Prostate gland (tissue), 2 donors: ENCODE measurements around the gene AAR2. TPM values are rescaled to one million over a fixed set of nuclear protein-coding genes. Genes with fewer than 3 reads are reported as not detected.

Source experiments
- DNase-seq: peaks from one replicate; pipeline ENCODE4 v3.0.0-alpha.2; 2019; ENCODE audit warnings: low spot score
- H3K27ac ChIP-seq, 2 donors: fragments of 200-600 bp; sonication (generic); 2 replicates each; pipeline ENCODE4 v1.5.1; 2017 to 2019
- H3K27me3 ChIP-seq: fragments of 200-600 bp; sonication (generic); replicated peaks from 2 replicates; pipeline ENCODE4 v1.5.1; 2019; ENCODE audit not compliant: insufficient read depth
- H3K36me3 ChIP-seq, 2 donors: fragments of 200-600 bp; sonication (generic); 1 replicate in 1 of 2; 2 replicates in 1 of 2; pipeline versions ENCODE4 v1.5.1 to v1.8.1; 2017 to 2019
- H3K4me1 ChIP-seq: fragments of 200-600 bp; sonication (generic); replicated peaks from 2 replicates; pipeline ENCODE4 v1.5.1; 2019
- H3K4me3 ChIP-seq, 2 donors: fragments of 200-600 bp; sonication (generic); 2 replicates each; pipeline ENCODE4 v1.5.1; 2017 to 2019
- H3K9me3 ChIP-seq: fragments of 200-600 bp; sonication (generic); 2 replicates; pipeline ENCODE4 v1.5.1; 2017
- POLR2A ChIP-seq: fragments of 450-650 bp; IDR thresholded peaks from one replicate; pipeline ENCODE4 v1.6.1; 2016; ENCODE audit warnings: antibody characterized with exemption, mild to moderate bottlenecking
- POLR2AphosphoS5 ChIP-seq: sonication (generic); formaldehyde crosslinking; IDR thresholded peaks from one replicate; pipeline ENCODE4 v1.6.1; 2017; ENCODE audit warnings: antibody characterized with exemption
- WGBS: methylation state at CpG from one replicate; pipeline ENCODE4 v1.1.5; 2018; 5-methylcytosine and 5-hydroxymethylcytosine counted together
- intact Hi-C: fragments of 100-400 bp; cut with DNase I; formaldehyde crosslinking; loops from one replicate; pipeline ENCODE4 v1.14.2; 2022
- total RNA-seq, 2 donors: library from RNA; depleted of rRNA; stranded (reverse); fragments of >200 nt; gene quantifications; one replicate each; pipeline ENCODE4 v1.1.0, GENCODE V29; 2016
- TF ChIP-seq, protein P1 (sequence below), 4 experiments: fragments of 200-600 bp in 2 of 4; fragments of 450-650 bp in 2 of 4; sonication (generic) in 2 of 4; IDR thresholded peaks; 1 replicate in 3 of 4; 2 replicates in 1 of 4; pipeline ENCODE4 v1.5.1; 2016 to 2019; ENCODE audit warnings: antibody characterized with exemption in 4 of 4, mild to moderate bottlenecking in 2 of 4, moderate library complexity in 2 of 4

AAR2 gene
- total RNA-seq, 2 donors from 2014 or later, result 34.7 to 44.6 TPM

DNA sequence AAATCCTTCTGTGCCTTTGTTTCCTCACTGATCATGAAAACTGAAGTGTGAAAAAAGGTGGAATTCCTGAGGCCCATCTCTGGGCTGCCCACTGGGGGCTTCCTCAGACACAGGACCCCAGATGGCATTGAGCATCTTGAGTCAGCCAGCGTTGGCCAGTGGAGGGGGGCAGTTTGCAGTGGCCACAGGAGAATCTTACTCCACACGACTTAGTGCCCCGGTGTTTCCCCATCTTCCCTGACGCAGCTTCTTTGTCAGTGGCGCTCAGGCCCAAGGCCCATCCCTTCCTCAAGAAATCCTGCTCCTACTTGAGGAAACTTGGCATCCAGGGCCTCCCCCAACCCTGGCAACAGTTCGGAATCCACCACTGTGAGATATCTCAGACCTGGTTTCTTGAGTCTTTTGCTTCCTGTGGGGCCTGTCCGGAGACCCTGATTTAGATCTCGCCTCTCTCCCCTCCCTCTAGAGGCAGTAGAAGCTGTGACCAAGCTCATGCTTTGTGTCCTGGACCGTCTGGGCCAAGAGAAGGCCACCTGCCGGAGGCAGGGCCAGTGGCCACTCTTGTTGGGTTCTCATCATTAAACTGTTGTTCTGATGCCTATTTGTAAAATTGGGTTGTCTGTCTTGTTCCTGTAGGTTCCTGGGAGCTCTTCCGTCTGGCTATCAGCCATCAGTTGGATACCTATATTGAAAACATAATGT, 49.6 kb downstream of the AAR2 start:
- H3K9me3 ChIP-seq, result no peaks in the 10 kb centered on the region
- no peak overlapping the region for H3K27ac ChIP-seq
- no peaks in the 10 kb centered on the region for H3K27me3 ChIP-seq
- H3K36me3 ChIP-seq, result no peaks in the 10 kb centered on the region
- H3K4me1 ChIP-seq, result no peaks in the 10 kb centered on the region
- TF ChIP-seq, protein P1, sequence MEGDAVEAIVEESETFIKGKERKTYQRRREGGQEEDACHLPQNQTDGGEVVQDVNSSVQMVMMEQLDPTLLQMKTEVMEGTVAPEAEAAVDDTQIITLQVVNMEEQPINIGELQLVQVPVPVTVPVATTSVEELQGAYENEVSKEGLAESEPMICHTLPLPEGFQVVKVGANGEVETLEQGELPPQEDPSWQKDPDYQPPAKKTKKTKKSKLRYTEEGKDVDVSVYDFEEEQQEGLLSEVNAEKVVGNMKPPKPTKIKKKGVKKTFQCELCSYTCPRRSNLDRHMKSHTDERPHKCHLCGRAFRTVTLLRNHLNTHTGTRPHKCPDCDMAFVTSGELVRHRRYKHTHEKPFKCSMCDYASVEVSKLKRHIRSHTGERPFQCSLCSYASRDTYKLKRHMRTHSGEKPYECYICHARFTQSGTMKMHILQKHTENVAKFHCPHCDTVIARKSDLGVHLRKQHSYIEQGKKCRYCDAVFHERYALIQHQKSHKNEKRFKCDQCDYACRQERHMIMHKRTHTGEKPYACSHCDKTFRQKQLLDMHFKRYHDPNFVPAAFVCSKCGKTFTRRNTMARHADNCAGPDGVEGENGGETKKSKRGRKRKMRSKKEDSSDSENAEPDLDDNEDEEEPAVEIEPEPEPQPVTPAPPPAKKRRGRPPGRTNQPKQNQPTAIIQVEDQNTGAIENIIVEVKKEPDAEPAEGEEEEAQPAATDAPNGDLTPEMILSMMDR (IDR thresholded peaks at IDR 0.05), result no peak
- TF ChIP-seq POLR2AphosphoS5 (no peak), POLR2A (no peak)
- no peak for DNase-seq
- intact Hi-C loops, result no loop called here
- WGBS, result 79% methylated on average over 11 of the region's 11 CpGs
- no peak overlapping the region for H3K4me3 ChIP-seq

DNA sequence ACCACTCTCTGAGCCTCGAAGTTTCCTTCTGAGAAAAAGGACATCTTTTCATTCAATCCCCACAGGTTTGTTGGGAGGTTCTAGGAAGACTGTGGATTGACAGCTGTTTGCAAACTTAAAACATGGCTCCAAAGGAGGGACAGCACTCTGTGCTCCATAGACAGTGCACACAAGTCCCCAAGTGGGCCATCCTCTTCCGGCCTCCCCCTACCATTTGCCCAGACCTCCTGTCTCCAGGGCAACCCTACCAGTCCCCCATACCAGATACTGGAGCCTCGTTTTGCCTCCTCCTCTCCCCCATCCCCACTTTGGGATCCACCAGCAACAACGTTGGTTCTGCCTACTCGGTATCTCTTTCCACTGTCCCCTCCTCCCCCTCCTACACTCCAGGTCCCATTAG, 61.4 kb downstream of the AAR2 start:
- no peaks in the 10 kb centered on the region for H3K36me3 ChIP-seq
- H3K4me1 ChIP-seq, result no peaks in the 10 kb centered on the region
- intact Hi-C loops, result no loop called here
- no peak for DNase-seq
- no peaks in the 10 kb centered on the region for H3K9me3 ChIP-seq
- H3K27ac ChIP-seq, result no peak overlapping the region
- 61% methylated on average over 5 of the region's 5 CpGs for WGBS
- TF ChIP-seq, protein P1 (IDR thresholded peaks at IDR 0.05), result no peak
- TF ChIP-seq POLR2A (no peak), POLR2AphosphoS5 (no peak)
- H3K27me3 ChIP-seq, result peaks cover 3% of the 10 kb centered on the region
- no peak overlapping the region for H3K4me3 ChIP-seq

DNA sequence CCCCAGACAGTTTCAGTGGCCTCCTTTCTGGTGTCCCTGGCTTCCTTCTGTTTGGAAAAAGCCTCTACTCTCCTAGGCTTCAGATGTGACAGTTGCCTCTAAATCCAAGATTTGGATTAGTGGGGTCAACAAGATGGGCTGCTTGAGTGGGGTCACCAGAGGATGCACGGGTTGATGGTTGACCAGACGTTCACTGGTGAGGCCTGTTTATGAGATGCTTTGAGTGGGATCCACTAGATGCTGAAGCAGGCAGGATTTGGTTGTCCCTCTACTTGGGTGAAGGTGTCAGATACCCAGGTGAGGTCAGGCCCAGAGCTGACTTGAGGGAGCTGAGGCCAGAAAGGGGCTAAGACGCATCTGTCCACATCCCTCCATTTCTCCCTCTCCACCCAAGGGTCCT, 61.8 kb downstream of the AAR2 start:
- WGBS, result 87% methylated on average over 3 of the region's 3 CpGs
- Histone ChIP-seq H3K4me3 (no peak overlapping the region), H3K27me3 (peaks cover 3% of the 10 kb centered on the region), H3K27ac (no peak overlapping the region), H3K4me1 (no peaks in the 10 kb centered on the region), H3K9me3 (no peaks in the 10 kb centered on the region), H3K36me3 (no peaks in the 10 kb centered on the region)
- intact Hi-C loops, result no loop called here
- no peak for DNase-seq
- TF ChIP-seq POLR2AphosphoS5 (no peak), POLR2A (no peak)
- TF ChIP-seq, protein P1 (IDR thresholded peaks at IDR 0.05), result no peak

DNA sequence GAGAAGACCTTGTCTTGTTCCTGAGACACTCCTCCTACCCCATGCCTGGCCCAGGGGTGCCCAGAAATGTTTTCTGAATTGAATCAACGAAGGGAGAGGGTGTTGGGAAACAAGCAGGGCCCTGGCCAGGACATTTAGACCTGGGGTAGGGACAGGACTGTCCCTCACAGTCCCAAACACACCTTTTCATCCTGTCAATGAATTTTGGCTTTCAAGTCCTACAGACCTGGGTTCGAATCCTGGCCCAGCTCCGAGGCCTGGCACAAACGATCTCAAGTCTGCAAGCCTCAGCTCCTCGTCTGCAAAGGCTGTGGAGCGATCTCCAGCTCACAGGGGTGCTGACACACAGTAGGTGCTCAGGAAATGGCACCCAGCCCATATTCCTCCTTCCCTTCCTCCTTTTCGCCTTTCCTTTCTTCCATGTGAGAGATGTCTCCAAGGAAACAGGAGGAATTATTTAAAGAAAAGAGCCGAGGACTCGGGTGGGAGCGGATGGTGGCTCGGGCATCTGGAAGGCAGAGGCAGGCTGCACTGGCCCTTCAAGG, 62.6 kb downstream of the AAR2 start:
- Histone ChIP-seq H3K27me3 (peaks cover 3% of the 10 kb centered on the region), H3K4me1 (no peaks in the 10 kb centered on the region), H3K4me3 (no peak overlapping the region), H3K27ac (no peak overlapping the region), H3K36me3 (no peaks in the 10 kb centered on the region), H3K9me3 (no peaks in the 10 kb centered on the region)
- WGBS, result 84% methylated on average over 11 of the region's 11 CpGs
- TF ChIP-seq, protein P1 (IDR thresholded peaks at IDR 0.05), result no peak
- no peak for TF ChIP-seq POLR2A
- TF ChIP-seq POLR2AphosphoS5, result no peak
- no peak for DNase-seq
- intact Hi-C loops, result no loop called here

DNA sequence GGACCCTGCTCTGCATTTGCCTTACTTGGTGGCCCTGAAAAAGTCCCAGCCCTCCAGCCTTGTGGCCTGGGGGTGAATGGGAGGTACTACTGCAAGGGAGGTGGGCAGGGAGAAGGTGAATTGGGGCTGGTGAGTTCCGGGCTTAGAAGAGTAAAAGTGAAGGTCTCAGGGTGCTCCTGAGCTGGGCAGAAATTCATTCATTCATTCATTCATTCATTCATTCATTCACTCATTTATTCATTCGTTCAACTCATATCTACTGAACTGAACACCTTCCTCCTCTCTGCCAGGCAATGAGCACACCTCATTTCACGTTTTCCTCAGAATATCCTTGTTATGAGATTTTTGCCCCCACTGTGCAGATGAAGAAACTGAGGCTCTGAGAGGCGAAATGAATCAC, 63.2 kb downstream of the AAR2 start:
- WGBS, result 81% methylated on average over 4 of the region's 4 CpGs
- Histone ChIP-seq H3K4me3 (no peak overlapping the region), H3K27me3 (peaks cover 3% of the 10 kb centered on the region), H3K27ac (no peak overlapping the region), H3K4me1 (no peaks in the 10 kb centered on the region), H3K9me3 (no peaks in the 10 kb centered on the region), H3K36me3 (no peaks in the 10 kb centered on the region)
- no peak for DNase-seq
- TF ChIP-seq, protein P1 (IDR thresholded peaks at IDR 0.05), result no peak
- TF ChIP-seq POLR2A, result no peak
- no peak for TF ChIP-seq POLR2AphosphoS5
- intact Hi-C loops, result no loop called here
